ENCODE measurements around the gene EMP3. TPM values are rescaled to one million over a fixed set of nuclear protein-coding genes. Genes with fewer than 3 reads are reported as not detected.
"Not testable (repeated sequence)": the region's sequence is repeated elsewhere in the genome, so short reads cannot be mapped to it uniquely, and the experiment has no call there.

EMP3 gene
- total RNA-seq, 1 donor from 2014 or later: 6.5 TPM

- no peak for TF ChIP-seq CTCF (IDR thresholded peaks at IDR 0.05; ENCODE audit: partially characterized antibody, unreplicated experiment)
- H3K9me3 Mint-ChIP-seq (ENCODE audit: unreplicated experiment): no peaks in the 10 kb centered on the region
- no peaks in the 10 kb centered on the region for H3K27me3 Mint-ChIP-seq (ENCODE audit: unreplicated experiment)
- no peak overlapping the region for H3K27ac Mint-ChIP-seq (ENCODE audit: unreplicated experiment)
- DNase-seq: no peak
- H3K4me3 Mint-ChIP-seq (ENCODE audit: unreplicated experiment): no peak overlapping the region
- peaks cover 3% of the 10 kb centered on the region for H3K4me1 Mint-ChIP-seq (ENCODE audit: low read depth, unreplicated experiment)
- H3K36me3 Mint-ChIP-seq (ENCODE audit: unreplicated experiment): peaks cover 6% of the 10 kb centered on the region
Observed at GRCh38 chr19:48303866-48304265, 21.5 kb upstream of the EMP3 start.

- H3K4me1 Mint-ChIP-seq (ENCODE audit: low read depth, unreplicated experiment): peaks cover 11% of the 10 kb centered on the region
- no peak for TF ChIP-seq CTCF (IDR thresholded peaks at IDR 0.05; ENCODE audit: partially characterized antibody, unreplicated experiment)
- H3K36me3 Mint-ChIP-seq (ENCODE audit: unreplicated experiment): peaks cover 6% of the 10 kb centered on the region
- H3K27ac Mint-ChIP-seq (ENCODE audit: unreplicated experiment): peak overlapping the region; percentile 67
- H3K27me3 Mint-ChIP-seq (ENCODE audit: unreplicated experiment): no peaks in the 10 kb centered on the region
- DNase-seq: peak; percentile 58
- H3K4me3 Mint-ChIP-seq (ENCODE audit: unreplicated experiment): no peak overlapping the region
- peaks cover 2% of the 10 kb centered on the region for H3K9me3 Mint-ChIP-seq (ENCODE audit: unreplicated experiment)
Observed at GRCh38 chr19:48308631-48309586, 16.4 kb upstream of the EMP3 start.

GRCh38 chr19:48309731-48310130 is 15.6 kb upstream of the EMP3 start:
- H3K9me3 Mint-ChIP-seq (ENCODE audit: unreplicated experiment); H3K36me3 Mint-ChIP-seq (ENCODE audit: unreplicated experiment); H3K27me3 Mint-ChIP-seq (ENCODE audit: unreplicated experiment); H3K4me3 Mint-ChIP-seq (ENCODE audit: unreplicated experiment); DNase-seq: not testable (repeated sequence)
- H3K4me1 Mint-ChIP-seq (ENCODE audit: low read depth, unreplicated experiment): peaks cover 11% of the 10 kb centered on the region
- peak overlapping the region; percentile 67 for H3K27ac Mint-ChIP-seq (ENCODE audit: unreplicated experiment)

GRCh38 chr19:48310227-48310626 is 15.1 kb upstream of the EMP3 start:
- Mint-ChIP-seq H3K36me3 (ENCODE audit: unreplicated experiment) (no peaks in the 10 kb centered on the region), H3K4me3 (ENCODE audit: unreplicated experiment) (no peak overlapping the region)

GRCh38 chr19:48311384-48311783 is 14.0 kb upstream of the EMP3 start:
- no peak for TF ChIP-seq CTCF (IDR thresholded peaks at IDR 0.05; ENCODE audit: partially characterized antibody, unreplicated experiment)
- Mint-ChIP-seq H3K27me3 (ENCODE audit: unreplicated experiment) (no peaks in the 10 kb centered on the region), H3K9me3 (ENCODE audit: unreplicated experiment) (peaks cover 2% of the 10 kb centered on the region), H3K27ac (ENCODE audit: unreplicated experiment) (no peak overlapping the region), H3K4me3 (ENCODE audit: unreplicated experiment) (no peak overlapping the region), H3K36me3 (ENCODE audit: unreplicated experiment) (no peaks in the 10 kb centered on the region), H3K4me1 (ENCODE audit: low read depth, unreplicated experiment) (peaks cover 11% of the 10 kb centered on the region)
- DNase-seq: no peak

More at GRCh38 chr19:48310227-48310626, 15.1 kb upstream of the EMP3 start:
- Mint-ChIP-seq H3K4me1 (ENCODE audit: low read depth, unreplicated experiment) (peaks cover 11% of the 10 kb centered on the region), H3K27ac (ENCODE audit: unreplicated experiment) (no peak overlapping the region), H3K27me3 (ENCODE audit: unreplicated experiment) (no peaks in the 10 kb centered on the region), H3K9me3 (ENCODE audit: unreplicated experiment) (peaks cover 2% of the 10 kb centered on the region)
- no peak for TF ChIP-seq CTCF (IDR thresholded peaks at IDR 0.05; ENCODE audit: partially characterized antibody, unreplicated experiment)
- DNase-seq: no peak
